ENCODE results near the gene SLC47A2.

Gene SLC47A2

DNA sequence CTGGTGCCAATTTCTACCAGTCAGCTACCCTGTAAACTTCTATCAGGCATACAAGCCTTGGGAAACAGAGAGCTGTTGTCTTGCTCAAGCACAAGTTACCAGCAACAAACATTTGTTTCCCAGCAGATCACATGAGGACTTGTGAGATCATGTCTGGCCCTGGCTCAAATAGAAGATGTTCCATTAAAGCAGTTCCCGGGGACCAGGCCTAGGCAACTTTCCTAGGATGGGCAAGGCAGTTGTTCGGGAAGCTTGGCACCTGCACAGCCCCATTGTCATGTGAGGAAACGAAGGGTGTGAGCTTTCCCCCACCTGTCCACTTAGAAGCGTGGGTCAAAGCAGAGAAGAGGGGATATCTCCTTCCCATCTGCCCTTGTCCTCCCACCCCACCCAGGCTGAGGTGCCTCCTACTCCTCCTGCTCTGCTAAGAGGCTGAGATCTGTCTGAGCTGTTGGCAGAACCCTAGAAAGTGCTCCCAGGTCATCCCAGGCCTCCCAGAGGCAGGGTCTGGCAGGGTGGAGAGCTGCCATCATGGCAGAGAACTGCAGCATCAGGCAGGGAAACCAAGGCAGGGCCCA lies 11.2 kb upstream of the SLC47A2 start:
- no peak for DNase-seq

DNA sequence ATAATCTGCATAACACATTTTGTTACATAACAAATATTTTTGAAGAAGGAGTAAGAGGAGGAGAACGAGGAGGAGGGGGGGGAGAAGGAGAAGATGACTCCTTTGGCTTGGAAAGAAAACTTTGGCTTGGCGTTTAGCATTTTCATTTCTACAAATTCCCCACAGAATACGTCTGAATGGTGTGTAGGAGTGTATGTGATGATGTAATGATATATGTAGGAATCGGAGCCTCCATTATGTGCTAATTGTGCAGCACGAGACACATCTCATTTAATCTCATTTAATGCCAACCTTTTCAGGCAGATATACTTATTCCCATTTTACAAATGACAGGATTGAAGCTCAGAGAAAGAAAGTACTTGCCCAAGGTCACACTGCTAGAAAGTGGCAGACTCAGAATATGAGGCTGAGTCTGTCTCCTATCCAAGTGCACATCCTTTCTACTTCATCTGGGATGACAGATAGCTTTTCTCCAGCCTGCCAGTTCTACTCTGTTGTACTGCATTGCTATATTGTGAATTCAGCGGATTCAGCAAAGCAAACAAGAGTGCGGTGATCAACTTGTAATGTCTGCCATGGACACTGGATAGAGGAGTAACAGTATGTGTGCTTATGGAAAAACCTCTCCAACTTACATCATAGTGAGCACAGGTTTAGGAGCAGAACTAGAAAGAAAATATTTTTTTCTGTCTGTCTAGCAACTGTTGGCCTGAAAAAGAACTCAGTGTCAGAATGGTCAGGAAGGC lies 10.4 kb upstream of the SLC47A2 start:
- DNase-seq: no peak

DNA sequence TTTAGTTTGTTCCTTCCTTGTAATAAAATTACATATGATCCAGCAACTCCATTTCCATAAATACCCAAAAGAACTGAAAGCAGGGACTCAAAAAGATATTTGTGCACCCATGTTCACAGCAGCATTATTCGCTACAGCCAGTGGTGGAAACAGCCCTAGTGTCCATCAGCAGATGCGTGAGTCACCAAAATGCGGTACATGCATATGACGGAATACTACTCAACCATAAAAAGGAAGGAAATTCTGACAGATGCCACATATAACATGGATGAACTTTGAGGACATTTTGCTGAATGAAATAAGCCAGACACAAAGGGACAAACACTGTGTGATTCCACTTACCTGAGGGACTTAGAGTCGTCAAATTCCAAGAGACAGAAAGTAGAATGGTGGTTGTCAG lies 9.1 kb upstream of the SLC47A2 start:
- no peak for DNase-seq

DNA sequence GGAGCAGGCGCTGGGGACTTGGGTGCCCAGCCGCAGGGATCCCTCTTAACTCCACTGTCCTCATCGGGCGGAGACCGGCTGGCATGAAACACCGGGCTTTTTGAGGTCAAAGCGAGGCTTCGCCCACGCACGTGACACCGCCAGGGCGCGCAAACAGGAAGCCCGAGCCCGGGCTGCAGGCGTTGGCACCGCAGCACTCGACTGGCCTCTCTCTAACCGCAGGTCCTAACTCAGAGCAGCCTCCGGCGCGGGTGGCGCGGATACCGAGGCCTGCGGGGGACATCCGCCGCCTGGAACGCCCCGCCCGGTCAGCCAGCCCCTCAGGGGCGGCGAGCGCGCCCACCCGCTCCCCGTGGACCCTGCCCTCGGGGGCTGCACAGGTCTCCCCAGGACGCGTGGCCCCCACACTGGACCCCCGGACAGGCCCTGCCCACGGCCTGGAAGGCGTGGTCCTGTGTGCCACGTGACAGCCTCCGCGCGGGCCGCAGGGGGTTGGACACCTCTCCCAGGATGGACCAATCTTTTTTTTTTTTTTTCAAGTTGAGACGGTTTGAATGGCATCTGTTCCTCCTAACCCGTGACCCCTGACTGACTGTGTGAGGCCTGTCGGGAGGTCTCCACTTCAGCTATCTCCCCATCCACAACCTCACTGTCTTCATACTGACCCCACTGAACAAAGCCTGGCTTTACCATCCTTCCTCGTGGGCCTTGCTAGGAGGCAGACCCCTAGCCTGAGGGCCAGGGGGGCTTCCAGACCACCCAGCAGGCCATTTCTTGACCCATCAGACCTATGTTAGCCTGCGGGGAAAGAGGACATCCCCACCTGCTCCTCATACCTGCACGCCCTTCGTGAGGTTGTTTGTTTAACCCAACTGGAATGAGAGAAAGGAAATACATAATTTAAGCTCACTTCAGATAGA lies 8.4 kb upstream of the SLC47A2 start:
- DNase-seq: no peak

DNA sequence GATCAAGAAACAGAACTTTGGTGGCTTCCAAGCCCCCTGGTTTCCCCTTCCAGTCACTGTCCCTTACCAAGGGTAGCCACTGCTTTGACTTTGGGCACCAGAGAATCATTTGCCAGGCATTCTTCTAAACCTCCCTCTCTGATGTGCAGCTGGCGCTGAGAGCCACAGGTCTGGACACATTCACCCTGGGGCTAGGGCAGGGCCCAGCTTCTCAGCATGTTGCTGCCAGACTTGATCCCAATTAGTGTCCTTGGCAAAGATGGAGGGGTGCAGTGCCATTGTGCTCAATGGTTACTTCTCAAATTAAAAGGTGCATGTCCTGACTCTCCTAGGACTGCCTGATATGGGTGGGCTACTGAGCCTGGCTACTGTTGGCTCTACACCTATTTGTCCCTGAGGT lies 7.6 kb upstream of the SLC47A2 start:
- DNase-seq: no peak

DNA sequence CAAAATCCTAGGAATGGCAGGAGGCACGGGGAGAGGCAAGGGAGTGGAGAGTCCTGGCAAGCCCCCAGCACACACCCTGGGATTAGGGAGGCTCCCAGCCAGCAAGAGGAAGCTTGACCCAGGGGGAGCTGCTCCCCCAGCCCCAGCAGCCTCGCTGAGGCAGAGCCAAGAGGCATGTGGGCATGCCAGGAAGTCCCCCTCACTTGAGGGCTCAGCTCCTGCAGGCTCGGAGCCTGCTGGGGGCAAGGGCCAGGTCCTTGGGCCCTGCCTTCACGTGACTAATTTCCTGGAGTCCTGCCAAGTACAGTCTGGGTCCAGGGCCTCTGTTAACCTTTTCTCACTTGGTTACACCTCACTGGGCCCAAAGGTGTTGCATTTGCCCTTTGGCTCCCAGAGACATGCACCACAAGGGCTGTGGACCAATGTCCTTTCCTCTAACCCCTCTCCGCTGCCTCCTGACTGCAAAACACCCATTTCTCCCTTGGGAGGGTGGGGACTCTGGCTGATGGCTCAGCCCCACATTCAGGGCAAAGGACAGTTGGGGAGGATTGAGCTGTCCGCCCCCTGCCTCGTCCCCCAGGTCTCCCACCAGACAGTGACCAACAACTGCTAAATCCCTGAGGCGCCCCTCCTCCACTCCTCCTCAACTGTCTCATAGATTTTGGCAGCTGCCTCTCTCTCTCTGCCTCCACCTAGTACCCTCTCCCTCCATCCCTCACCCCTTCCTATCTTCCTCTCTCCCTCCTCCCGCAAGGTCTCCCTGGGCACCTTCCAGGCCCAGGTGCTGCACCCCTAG lies 4.4 kb upstream of the SLC47A2 start:
- DNase-seq: no peak

DNA sequence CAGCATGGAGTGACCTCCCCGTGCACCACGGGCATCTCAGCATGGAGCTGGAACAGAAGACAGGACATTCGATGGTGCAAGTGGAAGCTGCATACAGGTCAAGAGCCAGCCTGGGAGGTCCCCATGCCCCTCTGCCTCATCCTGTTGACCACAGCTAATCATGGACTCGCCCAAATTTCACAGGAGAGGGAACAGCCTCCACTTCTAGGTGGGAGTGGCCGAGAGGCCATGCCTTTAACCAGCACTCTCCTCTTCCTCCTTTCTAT lies 3.8 kb upstream of the SLC47A2 start:
- DNase-seq: no peak

DNA sequence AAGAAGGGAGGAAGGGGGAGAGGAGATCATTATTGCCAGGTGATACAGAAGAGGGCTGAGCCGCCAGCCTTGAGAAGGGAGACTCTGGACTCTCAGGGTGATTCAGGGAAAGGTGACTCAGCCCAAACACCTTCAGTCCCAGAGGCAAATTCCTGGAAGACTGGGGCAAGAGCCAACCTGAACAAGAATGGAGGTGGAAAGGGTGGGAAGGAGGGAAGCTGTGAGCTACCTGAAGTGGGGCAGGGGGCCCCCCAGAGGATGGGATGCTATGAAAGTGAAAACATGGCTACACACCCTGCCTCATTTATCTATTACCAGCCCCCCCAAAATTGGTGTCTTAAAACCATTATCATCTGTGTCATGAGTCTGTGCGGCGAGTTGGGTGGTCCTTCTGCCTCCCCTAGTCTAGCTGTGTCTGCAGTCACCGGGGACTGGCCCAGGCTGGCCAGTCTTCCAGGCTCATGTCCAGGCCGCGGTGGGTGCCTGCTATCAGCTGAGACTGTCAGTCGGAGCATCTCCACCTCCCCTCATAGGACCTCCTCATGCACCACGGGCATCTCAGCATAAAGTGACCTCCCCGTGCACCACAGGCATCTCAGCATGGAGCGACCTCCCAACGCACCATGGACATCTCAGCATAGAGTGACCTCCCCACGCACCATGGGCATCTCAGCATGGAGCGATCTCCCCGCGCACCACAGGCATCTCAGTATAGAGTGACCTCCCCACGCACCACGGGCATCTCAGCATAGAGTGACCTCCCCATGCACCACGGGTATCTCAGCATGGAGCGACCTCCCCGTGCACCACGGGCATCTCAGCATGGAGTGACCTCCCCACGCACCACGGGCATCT lies 3.2 kb upstream of the SLC47A2 start:
- no peak for DNase-seq

DNA sequence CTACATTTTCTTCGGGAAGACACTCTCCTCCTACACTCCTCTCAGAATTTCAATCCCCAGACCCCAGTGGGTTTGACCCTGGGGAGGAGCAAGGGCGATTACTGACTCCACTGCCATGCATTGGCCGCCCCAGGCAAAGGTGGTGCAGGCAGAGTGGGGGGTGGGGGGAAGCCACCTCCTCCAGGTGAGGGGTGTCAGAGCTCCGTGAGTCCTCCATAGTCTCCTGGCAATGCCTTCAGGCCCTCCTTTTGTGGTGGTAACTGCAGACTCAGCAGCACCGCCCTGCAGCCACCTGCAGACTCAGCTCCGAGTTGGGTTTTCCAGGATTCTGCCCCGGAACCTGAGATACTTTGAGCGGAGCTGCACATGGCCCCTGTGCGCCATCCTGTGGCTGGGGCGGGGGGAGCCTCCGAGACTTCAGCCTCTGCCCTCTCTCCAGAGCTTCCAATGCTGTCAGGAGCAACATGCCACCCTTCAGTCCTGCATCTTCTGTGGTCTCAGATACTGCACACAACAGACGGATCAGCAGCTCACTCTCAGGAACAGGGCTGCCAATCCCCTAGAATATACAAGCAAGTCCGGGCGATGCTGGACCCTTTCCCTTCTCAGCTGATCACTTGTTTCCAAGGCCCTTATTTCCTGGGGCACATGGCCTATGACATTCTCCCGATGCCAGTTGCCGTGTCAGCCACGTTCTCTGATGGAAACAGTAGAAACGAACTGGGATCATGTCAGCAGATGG lies 2.4 kb upstream of the SLC47A2 start:
- no peak for DNase-seq

DNA sequence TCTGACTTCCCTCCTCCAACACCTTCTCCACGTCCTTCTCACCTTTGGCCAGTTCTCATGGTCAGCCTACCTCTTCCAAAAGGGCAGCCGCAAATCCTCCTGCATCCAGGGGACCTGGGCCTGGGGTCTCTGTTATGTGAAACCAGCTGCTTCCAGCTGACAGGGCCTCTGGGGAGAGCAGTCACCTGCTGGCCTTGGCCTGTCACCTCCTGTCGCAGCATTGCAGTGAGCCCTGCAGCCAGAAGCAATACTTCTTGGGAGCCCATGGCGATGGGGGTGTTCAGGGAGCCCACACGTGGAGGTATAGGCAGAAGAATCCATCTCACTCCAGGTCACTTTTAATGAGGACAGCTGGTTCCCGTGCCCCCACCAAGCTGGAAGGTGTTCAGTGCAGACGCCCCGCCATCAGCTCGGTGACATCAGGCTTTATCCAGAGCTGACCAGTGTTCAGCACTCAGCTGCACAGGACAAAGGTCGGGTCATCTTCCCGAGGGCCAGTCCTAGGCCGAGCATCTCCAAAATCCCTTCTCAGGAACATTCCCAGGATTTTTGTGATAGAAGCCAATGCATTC lies 1.7 kb upstream of the SLC47A2 start:
- no peak for DNase-seq

DNA sequence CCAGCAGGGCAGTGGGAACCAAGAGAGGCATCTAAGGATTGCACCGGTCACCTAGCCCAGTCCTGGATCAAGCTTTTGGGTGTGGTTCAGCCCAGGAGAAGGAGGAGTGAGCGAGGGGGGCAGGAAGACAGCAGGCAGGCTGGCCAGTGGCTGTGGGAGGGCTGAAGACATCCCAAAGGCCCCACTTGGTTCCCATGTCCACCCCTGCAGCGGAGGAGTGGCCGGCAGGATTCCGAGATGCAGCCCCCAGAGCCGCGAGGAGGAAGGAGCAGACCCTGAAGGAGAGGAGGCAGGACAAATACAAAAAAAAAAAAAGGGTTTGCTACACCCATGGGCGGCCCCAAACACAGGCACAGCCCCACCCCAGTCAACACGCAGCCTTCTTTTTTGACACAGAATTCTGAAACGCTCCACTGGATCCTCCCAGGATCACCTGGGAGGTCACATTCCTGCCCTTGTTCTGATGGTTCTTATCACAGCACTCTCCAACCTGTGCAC lies 1.1 kb upstream of the SLC47A2 start:
- DNase-seq: no peak

DNA sequence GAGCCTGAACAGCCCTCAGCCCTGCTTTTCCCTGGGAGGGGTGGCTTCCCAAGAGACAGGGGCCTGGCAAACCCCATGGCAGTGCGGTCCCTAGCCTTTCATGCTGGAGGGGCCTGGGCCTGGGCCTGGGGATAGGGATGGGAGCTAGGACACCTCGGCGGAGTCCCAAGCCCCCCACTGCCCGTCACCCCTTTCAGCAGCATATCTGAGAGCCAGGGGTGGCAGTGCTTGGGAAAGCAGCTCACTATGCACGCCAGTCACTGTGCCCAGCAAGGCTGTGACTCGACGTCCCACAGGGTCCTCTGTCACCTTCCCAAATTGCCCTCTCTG lies 612 bp upstream of the SLC47A2 start:
- DNase-seq: no peak

DNA sequence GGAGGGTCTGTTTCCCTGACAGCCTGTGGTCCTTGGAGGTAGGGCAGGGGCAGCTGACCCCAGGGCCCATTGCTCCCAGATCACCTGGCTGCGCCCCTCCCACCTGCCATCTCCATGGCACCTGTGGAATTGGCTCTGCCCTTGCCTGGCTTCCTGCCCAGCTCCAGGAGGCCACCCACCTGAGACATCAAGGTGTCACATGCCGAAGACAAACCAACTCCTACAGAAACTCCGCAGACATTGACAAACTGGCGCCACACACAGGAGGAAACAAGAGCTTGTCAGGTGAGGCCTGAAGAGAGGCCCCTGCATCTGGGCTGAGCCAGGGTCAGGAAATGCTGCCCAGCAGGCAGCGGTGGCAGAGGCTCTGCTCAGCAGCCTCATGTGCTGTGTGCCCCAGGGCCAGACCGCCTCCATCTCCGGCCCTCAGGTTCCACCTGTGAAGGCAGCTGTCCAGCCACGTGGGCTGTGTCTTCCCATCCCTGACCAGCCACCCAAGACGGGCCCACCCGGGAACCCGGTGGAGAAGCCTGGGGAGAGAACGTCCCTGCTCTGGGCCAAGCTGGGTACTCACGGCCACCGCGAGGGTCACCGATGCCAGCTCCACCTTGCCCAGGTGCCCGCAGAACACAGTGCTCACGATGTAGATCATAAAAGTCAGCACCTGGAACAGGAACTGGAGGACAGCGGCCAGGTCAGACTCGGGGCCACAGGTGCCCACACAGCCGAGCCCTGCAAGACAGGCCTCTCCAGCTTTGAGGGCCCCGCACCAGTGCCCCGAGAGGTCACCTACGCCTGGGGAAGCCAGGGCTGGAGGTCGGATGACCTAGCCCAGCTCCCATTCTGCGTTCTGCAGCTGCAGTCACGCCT lies 1.6 kb downstream of the SLC47A2 start:
- no peak for DNase-seq

DNA sequence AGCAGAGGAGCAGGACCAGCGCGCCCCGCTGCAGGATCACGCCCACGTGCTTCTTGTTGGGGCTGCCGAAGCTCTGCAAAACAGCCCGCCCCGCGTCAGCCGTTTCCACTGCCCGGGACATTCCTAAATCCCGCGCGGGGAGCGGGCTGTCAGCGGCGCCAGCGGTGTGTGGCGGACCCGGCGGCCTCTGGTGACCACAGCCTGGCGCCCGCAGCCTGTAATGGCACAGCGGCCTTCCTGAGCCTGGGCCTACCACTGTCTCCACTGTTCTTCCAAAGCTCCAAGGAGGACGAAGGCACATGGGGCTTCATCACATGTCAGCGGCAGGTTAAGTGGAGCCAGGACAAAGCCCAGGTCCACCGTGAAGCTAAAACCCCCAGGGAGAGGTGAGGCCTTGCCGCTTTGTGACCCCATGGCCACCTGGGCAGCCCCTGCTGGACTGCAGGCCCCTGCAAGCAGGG lies 2.5 kb downstream of the SLC47A2 start:
- no peak for DNase-seq

DNA sequence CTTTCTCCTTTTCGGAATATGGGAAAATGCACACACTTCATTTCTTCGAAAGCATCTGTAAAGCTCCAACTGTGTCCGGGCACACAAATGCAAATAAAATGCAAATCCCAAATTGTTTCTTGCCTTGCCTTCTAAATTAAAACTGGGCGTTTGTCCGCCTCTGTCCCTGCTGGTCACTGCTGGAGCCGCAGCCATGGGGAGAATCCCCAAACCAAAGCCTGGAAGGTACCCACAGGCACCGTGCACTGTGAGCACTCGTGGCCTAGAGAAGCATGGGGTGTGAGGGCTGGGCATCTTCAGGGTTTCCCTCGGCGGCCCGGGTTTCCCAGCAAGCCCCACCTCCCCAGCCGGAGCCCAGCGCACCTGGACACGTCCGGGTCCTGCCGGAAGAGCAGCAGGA lies 2.9 kb downstream of the SLC47A2 start:
- no peak for DNase-seq

DNA sequence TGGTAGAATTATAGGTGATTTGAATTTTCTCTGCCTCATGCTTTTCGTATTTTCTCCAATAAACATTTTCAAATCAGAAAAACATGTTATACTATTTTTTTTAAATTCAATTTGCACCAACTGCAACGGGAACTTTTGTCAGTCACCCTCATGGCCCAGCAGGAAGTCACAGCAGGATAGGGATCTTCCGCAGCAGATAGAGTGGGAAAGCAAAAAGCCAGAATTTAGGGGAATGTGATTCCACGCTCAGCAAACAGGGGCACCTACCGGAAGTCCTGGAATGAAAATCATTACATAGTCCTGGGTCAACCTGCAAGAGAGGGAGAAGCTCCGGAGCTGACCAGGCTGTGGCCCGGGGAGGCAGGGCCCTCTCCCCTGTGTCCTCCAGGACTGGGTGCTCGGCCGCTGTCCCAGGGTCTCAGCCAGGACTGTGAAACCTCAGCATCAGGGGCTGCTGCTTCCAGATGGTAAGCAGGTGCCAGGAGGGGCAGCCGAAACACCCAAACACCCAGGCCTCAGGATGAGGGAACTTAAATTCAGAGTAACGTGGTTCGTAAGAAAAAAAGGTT lies 3.9 kb downstream of the SLC47A2 start:
- DNase-seq: no peak

DNA sequence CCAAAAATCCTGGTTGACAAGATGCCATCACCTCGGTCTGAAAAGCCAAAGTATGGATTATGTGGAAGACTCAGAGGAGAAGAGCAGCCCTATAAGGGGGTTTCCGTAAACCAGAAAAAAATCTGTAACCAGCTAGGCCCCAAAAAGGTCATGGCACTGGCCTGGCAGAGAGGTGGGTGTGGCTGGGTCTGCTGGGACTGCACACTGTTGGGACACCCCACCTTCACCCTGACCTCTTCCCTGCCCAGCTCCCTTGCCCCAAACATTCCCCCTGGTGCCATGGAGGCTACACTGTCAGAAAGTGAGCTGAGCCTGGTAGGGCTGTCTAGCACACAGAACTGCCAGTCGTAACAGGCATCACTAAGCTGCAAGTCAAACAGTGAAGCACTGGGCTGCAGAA lies 6.5 kb downstream of the SLC47A2 start:
- no peak for DNase-seq

DNA sequence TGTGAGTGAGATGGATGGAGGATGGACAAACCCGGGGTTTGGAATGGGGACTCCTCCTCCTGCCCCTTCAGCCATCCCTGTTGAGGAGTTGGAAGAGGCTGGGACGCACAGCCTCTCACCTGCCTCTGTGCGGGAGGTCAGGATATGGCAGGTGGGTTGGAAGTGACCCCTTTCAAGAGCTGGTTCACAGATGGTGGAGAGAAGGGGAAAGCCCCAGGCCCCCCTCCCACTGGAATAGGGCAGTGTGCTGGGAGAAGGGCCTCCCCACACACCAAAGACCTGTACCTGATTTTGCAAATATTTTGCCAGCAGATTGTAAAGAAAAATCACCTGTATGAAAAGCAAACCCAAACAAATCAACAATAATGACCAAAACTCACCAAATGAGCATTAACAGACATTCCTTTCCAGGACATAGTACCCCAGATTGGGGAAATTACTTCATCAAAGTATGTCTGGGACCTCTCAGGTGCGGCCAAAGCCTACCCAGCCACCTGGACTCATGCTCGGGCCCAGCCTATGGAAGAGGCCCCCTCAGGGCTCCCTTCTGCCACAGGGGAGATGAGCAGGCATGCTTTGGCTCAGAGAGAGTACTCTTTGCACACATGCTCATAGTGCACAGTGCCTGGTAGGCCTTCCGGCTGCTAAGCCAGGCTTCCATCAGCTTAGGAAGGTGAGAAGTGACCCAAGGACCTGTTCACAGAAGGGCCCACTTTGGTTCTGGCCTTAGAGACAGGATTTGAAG lies 7.8 kb downstream of the SLC47A2 start:
- DNase-seq: no peak

DNA sequence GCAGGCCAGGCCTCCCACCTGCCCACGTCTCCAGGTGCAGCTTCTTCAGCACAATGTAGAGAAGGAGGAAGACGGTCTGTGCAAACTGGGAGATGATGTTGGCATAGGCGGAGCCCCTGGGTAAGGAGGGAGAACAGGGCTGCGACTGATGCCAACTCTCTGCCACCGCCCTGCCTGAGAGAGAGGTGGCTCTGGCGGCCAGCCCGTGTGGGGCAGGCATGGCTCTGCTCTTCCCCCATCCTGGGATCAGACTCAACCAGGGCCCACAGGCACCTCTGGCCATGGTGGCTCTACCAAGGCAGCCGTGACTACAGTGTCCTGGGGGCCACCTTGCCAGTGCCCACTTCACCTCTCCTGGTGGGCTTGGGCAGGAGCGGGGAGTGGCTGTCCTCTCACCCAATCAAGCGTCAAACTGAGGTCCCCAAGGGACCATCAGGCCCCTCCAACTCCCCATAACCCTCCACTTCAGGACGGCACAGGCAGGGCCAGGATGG lies 8.6 kb downstream of the SLC47A2 start:
- DNase-seq: no peak
